ENCODE data around the gene FYB1. TPM values are rescaled to one million over a fixed set of nuclear protein-coding genes. Genes with fewer than 3 reads are reported as not detected.

Gene FYB1
- total RNA-seq, 1 experiment from 2014 or later, result 0.42 TPM

DNA sequence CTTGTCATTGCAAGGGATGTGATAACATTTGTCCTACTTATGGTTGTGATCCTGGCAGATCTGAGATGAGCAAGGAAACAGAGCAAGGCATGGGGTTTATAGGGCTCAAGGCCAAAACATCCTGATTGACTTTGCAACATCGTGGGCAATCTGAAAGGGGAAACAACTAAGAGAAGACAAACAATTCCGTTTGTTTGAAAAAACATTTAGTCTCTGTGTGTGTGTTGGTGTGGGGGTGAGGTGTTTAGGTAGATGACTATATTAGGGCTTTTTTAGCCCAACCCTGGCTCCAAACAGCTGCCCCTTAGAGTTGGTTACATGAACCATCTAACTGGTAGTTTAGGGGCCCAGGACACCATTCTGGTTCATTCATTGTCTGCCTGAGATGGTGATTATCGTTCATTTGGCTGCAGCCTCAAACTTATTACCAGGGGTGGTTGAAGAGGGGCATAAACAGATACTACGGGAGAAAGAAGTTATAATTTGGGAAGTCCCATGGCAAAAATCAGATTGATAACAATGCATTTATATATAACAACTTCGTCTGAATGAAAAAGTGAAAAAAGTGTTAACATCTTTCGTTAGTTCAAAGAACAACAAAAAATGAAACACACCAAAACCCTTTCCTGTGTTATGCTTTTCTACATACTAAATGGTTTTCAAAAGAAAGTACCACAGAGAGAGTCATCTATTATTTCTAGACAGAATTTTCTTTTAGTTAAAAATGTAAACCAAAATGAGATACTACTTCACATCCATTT lies 5.7 kb downstream of the FYB1 start (continued):
- TF ChIP-seq EZH2phosphoT487 (IDR thresholded peaks at IDR 0.05; ENCODE audit: borderline replicate concordance) (no peak), POLR2A (IDR thresholded peaks at IDR 0.05; ENCODE audit: borderline replicate concordance, extremely low read depth, insufficient read depth, insufficient read length) (no peak), YY1 (IDR thresholded peaks at IDR 0.05; ENCODE audit: extremely low read depth, insufficient replicate concordance, low read depth, low read length) (no peak), SRF (IDR thresholded peaks at IDR 0.05; ENCODE audit: low read depth) (no peak), TCF7L2 (IDR thresholded peaks at IDR 0.05; ENCODE audit: borderline replicate concordance, extremely low read depth, insufficient read depth, insufficient read length) (no peak), POLR2AphosphoS5 (IDR thresholded peaks at IDR 0.05; ENCODE audit: low read depth, low read length) (no peak), CBX3 (IDR thresholded peaks at IDR 0.05; ENCODE audit: low read depth) (no peak), FOSL1 (IDR thresholded peaks at IDR 0.05; ENCODE audit: low read depth) (no peak), RAD21 (IDR thresholded peaks at IDR 0.05; ENCODE audit: low read depth) (no peak)
- TF ChIP-seq, protein P1, sequence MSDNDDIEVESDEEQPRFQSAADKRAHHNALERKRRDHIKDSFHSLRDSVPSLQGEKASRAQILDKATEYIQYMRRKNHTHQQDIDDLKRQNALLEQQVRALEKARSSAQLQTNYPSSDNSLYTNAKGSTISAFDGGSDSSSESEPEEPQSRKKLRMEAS (IDR thresholded peaks at IDR 0.05), result no peak
- TF ChIP-seq, protein P2, sequence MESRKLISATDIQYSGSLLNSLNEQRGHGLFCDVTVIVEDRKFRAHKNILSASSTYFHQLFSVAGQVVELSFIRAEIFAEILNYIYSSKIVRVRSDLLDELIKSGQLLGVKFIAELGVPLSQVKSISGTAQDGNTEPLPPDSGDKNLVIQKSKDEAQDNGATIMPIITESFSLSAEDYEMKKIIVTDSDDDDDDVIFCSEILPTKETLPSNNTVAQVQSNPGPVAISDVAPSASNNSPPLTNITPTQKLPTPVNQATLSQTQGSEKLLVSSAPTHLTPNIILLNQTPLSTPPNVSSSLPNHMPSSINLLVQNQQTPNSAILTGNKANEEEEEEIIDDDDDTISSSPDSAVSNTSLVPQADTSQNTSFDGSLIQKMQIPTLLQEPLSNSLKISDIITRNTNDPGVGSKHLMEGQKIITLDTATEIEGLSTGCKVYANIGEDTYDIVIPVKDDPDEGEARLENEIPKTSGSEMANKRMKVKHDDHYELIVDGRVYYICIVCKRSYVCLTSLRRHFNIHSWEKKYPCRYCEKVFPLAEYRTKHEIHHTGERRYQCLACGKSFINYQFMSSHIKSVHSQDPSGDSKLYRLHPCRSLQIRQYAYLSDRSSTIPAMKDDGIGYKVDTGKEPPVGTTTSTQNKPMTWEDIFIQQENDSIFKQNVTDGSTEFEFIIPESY (IDR thresholded peaks at IDR 0.05; ENCODE audit: extremely low read depth, insufficient replicate concordance, low read length), result no peak

DNA sequence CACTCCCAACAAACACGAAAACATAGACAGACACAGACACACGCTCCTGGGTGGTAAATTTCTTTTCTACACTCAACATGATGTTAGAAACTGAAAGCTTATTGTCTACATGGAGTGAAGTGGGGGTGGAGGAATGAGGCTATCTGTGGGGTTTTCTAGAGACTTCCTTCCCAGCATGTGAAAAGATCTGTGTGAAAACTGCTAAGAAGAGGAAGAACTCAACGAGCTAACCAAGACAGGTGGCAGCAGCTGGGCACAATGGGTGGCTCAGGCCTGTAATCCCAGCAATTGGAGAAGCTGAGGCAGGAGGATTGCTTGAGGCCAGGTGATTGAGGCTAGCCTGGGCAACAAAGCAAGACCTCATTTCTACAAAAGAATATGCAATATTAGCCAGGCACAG lies 7.6 kb downstream of the FYB1 start:
- H3K4me2 ChIP-seq (ENCODE audit: low read length), result no peak overlapping the region
- ChIA-PET RAD21 (ENCODE audit: low non-redundant PET in 1 of 2, low total read pairs in 2 of 2, uncharacterized antibody in 2 of 2, unreplicated experiment in 2 of 2) (no interaction called here), POLR2A (interaction anchor here (0.6 kb wide), 1 partner anchor 12 kb away, joined by 3 read pairs; no protein-coding TSS in a partner anchor), CTCF (no interaction called here)
- no peak overlapping the region for H3K27ac ChIP-seq (ENCODE audit: low read depth, low read length)
- no peaks in the 10 kb centered on the region for H3K9me2 ChIP-seq (ENCODE audit: insufficient read depth)
- DNase-seq (ENCODE audit: low read depth, low spot score), result no peak
- intact Hi-C loops (cut with micrococcal nuclease), result loop anchor here (10.0 kb wide), 1 partner anchor 1523 kb away; no protein-coding TSS in a partner anchor
- no peak overlapping the region for H2AFZ ChIP-seq (ENCODE audit: low read depth, low read length, poor library complexity, severe bottlenecking)
- no peaks in the 10 kb centered on the region for H3K79me2 ChIP-seq (ENCODE audit: insufficient read depth, low read length)
- H3K4me1 ChIP-seq (ENCODE audit: control insufficient read depth in 1 of 2, insufficient read depth in 2 of 2, low read length in 2 of 2), result no peaks in the 10 kb centered on the region
- H3K9ac ChIP-seq (ENCODE audit: low read length), result no peak overlapping the region
- no peak for TF ChIP-seq SIN3A (IDR thresholded peaks at IDR 0.05; ENCODE audit: low read depth)
- TF ChIP-seq, protein P2 (IDR thresholded peaks at IDR 0.05; ENCODE audit: extremely low read depth, insufficient replicate concordance, low read length), result no peak
- no peak for TF ChIP-seq SRF (IDR thresholded peaks at IDR 0.05; ENCODE audit: low read depth)
- TF ChIP-seq, protein P3, sequence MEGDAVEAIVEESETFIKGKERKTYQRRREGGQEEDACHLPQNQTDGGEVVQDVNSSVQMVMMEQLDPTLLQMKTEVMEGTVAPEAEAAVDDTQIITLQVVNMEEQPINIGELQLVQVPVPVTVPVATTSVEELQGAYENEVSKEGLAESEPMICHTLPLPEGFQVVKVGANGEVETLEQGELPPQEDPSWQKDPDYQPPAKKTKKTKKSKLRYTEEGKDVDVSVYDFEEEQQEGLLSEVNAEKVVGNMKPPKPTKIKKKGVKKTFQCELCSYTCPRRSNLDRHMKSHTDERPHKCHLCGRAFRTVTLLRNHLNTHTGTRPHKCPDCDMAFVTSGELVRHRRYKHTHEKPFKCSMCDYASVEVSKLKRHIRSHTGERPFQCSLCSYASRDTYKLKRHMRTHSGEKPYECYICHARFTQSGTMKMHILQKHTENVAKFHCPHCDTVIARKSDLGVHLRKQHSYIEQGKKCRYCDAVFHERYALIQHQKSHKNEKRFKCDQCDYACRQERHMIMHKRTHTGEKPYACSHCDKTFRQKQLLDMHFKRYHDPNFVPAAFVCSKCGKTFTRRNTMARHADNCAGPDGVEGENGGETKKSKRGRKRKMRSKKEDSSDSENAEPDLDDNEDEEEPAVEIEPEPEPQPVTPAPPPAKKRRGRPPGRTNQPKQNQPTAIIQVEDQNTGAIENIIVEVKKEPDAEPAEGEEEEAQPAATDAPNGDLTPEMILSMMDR (IDR thresholded peaks at IDR 0.05 in 2 of 3, conservative IDR thresholded peaks at IDR 0.05 in 1 of 3; ENCODE audit: borderline replicate concordance in 1 of 3, insufficient read depth in 1 of 3, low read depth in 2 of 3, low read length in 2 of 3), result no peak
- no peak for TF ChIP-seq ZFX (IDR thresholded peaks at IDR 0.05)
- no peak for TF ChIP-seq EGR1 (IDR thresholded peaks at IDR 0.05; ENCODE audit: low read depth)
- TF ChIP-seq, protein P1 (IDR thresholded peaks at IDR 0.05), result no peak
- TF ChIP-seq, protein P4, sequence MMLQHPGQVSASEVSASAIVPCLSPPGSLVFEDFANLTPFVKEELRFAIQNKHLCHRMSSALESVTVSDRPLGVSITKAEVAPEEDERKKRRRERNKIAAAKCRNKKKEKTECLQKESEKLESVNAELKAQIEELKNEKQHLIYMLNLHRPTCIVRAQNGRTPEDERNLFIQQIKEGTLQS (IDR thresholded peaks at IDR 0.05), result no peak
- no peak for TF ChIP-seq CEBPB (IDR thresholded peaks at IDR 0.05; ENCODE audit: low read depth)
- no peak for TF ChIP-seq CBX3 (IDR thresholded peaks at IDR 0.05; ENCODE audit: low read depth)
- no peak for TF ChIP-seq RAD21 (IDR thresholded peaks at IDR 0.05; ENCODE audit: low read depth)
- no peak for ATAC-seq
- no TSS peak for BruUV-seq (replicated peaks)
- H3K4me3 ChIP-seq (replicated peaks in 1 of 2; ENCODE audit: low read depth in 1 of 2, low read length in 2 of 2), result no peak overlapping the region
- H3K27me3 ChIP-seq (ENCODE audit: insufficient read depth, low read length), result no peaks in the 10 kb centered on the region
- H3K9me3 ChIP-seq (ENCODE audit: control insufficient read depth in 1 of 2, insufficient read depth in 1 of 2, low read depth in 1 of 2, low read length in 2 of 2), result no peaks in the 10 kb centered on the region
- no peaks in the 10 kb centered on the region for H3K36me3 ChIP-seq (ENCODE audit: control insufficient read depth in 1 of 2, insufficient read depth in 2 of 2, low read length in 2 of 2)
- no peaks in the 10 kb centered on the region for H4K20me1 ChIP-seq (ENCODE audit: insufficient read depth)

All from HCT116 (cell line).